ENCODE measurements around the gene PCNX4. TPM values are rescaled to one million over a fixed set of nuclear protein-coding genes. Genes with fewer than 3 reads are reported as not detected.

PCNX4 gene
- total RNA-seq, 1 experiment from 2014 or later: 60.0 TPM

- intact Hi-C loops (cut with micrococcal nuclease; ENCODE audit: unreplicated experiment) (no loop called here), in situ Hi-C loops (cut with HindIII; ENCODE audit: low pct_unique_long_range_greater_than_20kb, low sequenced_read_pairs) (no loop called here)
- POLR2A ChIA-PET: no interaction called here
- DNase-seq (ENCODE audit: low read depth, low spot score): no peak
- no peaks in the 10 kb centered on the region for H3K27me3 ChIP-seq (ENCODE audit: control insufficient read depth, insufficient read depth, low read length)
- H3K4me1 ChIP-seq (ENCODE audit: control insufficient read depth, insufficient read depth, low read length): no peaks in the 10 kb centered on the region
- ATAC-seq: no peak
- no peaks in the 10 kb centered on the region for H3K9me3 ChIP-seq (ENCODE audit: control insufficient read depth, insufficient read depth, low read depth, low read length)
- no TSS peak for BruUV-seq (replicated peaks)
- H3K27ac ChIP-seq (ENCODE audit: low read length): no peak overlapping the region
- no peak overlapping the region for H3K4me3 ChIP-seq (ENCODE audit: low read depth in 2 of 2, low read length in 2 of 2)
- TF ChIP-seq TCF7L2 (IDR thresholded peaks at IDR 0.05; ENCODE audit: low read depth, low read length): no peak
- TF ChIP-seq CTCF (IDR thresholded peaks at IDR 0.05): no peak
- TF ChIP-seq SIN3A (IDR thresholded peaks at IDR 0.05; ENCODE audit: borderline replicate concordance, insufficient read depth, low read depth, low read length): no peak
- no peak for TF ChIP-seq REST (IDR thresholded peaks at IDR 0.05; ENCODE audit: insufficient read depth in 1 of 2, low read depth in 2 of 2, low read length in 1 of 2)
- no peak for TF ChIP-seq POLR2AphosphoS5 (IDR thresholded peaks at IDR 0.05; ENCODE audit: low read depth, low read length)
- H3K36me3 ChIP-seq (ENCODE audit: control insufficient read depth, insufficient read depth, low read length): no peaks in the 10 kb centered on the region
- CTCF ChIA-PET: no interaction called here
Measured at GRCh38 chr14:60170948-60171347, 79.2 kb downstream of the PCNX4 start.

GRCh38 chr14:60171690-60172089, 80.0 kb downstream of the PCNX4 start:
- ChIA-PET POLR2A (no interaction called here), CTCF (no interaction called here)
- no TSS peak for BruUV-seq (replicated peaks)
- TF ChIP-seq REST (IDR thresholded peaks at IDR 0.05; ENCODE audit: insufficient read depth in 1 of 2, low read depth in 2 of 2, low read length in 1 of 2): no peak
- TF ChIP-seq TCF7L2 (IDR thresholded peaks at IDR 0.05; ENCODE audit: low read depth, low read length): no peak
- no peak for TF ChIP-seq POLR2AphosphoS5 (IDR thresholded peaks at IDR 0.05; ENCODE audit: low read depth, low read length)
- TF ChIP-seq SIN3A (IDR thresholded peaks at IDR 0.05; ENCODE audit: borderline replicate concordance, insufficient read depth, low read depth, low read length): no peak
- TF ChIP-seq CTCF (IDR thresholded peaks at IDR 0.05): no peak
- intact Hi-C loops (cut with micrococcal nuclease; ENCODE audit: unreplicated experiment) (no loop called here), in situ Hi-C loops (cut with HindIII; ENCODE audit: low pct_unique_long_range_greater_than_20kb, low sequenced_read_pairs) (no loop called here)
- Histone ChIP-seq H3K9me3 (ENCODE audit: control insufficient read depth, insufficient read depth, low read depth, low read length) (no peaks in the 10 kb centered on the region), H3K27me3 (ENCODE audit: control insufficient read depth, insufficient read depth, low read length) (no peaks in the 10 kb centered on the region), H3K27ac (ENCODE audit: low read length) (no peak overlapping the region), H3K36me3 (ENCODE audit: control insufficient read depth, insufficient read depth, low read length) (no peaks in the 10 kb centered on the region), H3K4me1 (ENCODE audit: control insufficient read depth, insufficient read depth, low read length) (no peaks in the 10 kb centered on the region), H3K4me3 (ENCODE audit: low read depth in 2 of 2, low read length in 2 of 2) (no peak overlapping the region)
- DNase-seq (ENCODE audit: low read depth, low spot score) (no peak), ATAC-seq (no peak)

All from Panc1 (cell line).